Right lobe of liver (tissue), 6 donors: ENCODE measurements around the gene RABGGTB. TPM values are rescaled to one million over a fixed set of nuclear protein-coding genes. Genes with fewer than 3 reads are reported as not detected.
A peak's percentile ranks its signal among the peaks of the same experiment; 100 is the strongest.

Source experiments
- ATAC-seq, 4 donors: fragments of 200-7000 bp; cut with Tn5 transposase; one replicate each; pipeline ENCODE4 v1.9.1; 2020; ENCODE audit warnings: mild to moderate bottlenecking in 4 of 4, moderate library complexity in 4 of 4
- DNase-seq, 3 donors: peaks; one replicate each; pipeline ENCODE4 v3.0.0-alpha.2; 2020
- H3K27ac ChIP-seq, 3 donors: fragments of 200-600 bp; one replicate each; pipeline ENCODE4 v1.8.0; 2022
- H3K27me3 ChIP-seq, 2 donors: fragments of 200-600 bp; one replicate each; pipeline ENCODE4 v1.8.0; 2022
- H3K36me3 ChIP-seq, 4 donors: fragments of 200-600 bp; sonication (generic) in 1 of 4; one replicate each; pipeline versions ENCODE4 v1.5.1 to v1.8.0; 2017 to 2022; ENCODE audit warnings: control low read depth in 1 of 4
- H3K4me1 ChIP-seq, 4 donors: fragments of 200-600 bp; sonication (generic) in 1 of 4; one replicate each; pipeline versions ENCODE4 v1.5.1 to v1.8.0; 2017 to 2022; ENCODE audit warnings: control low read depth in 1 of 4
- H3K4me3 ChIP-seq, 3 donors: fragments of 200-600 bp; one replicate each; pipeline ENCODE4 v1.8.0; 2022
- H3K9me3 ChIP-seq, 4 donors: fragments of 200-600 bp; sonication (generic) in 1 of 4; one replicate each; pipeline versions ENCODE4 v1.5.1 to v1.8.0; 2017 to 2022; ENCODE audit warnings: control low read depth in 1 of 4
- POLR2A ChIP-seq: fragments of 450-650 bp; IDR thresholded peaks from one replicate; pipeline ENCODE4 v1.6.1; 2017; ENCODE audit warnings: antibody characterized with exemption, mild to moderate bottlenecking
- WGBS: methylation state at CpG from one replicate; pipeline ENCODE4 v1.1.6; 2018; ENCODE audit warnings: low coverage, low lambda C conversion rate; ENCODE audit not compliant: insufficient coverage; ENCODE audit errors: missing lambda C conversion rate; 5-methylcytosine and 5-hydroxymethylcytosine counted together
- intact Hi-C, 2 donors: fragments of 100-400 bp; cut with DNase I; formaldehyde crosslinking; loops; one replicate each; pipeline versions ENCODE4 v1.11.2 to v1.14.1; 2022
- total RNA-seq, 6 experiments: library from RNA; depleted of rRNA in 2 of 6; stranded (reverse); fragments of >200 nt in 2 of 6; fragmentation: NEBNext Ultra II Directional in 3 of 6; extraction: Animal tissue kit (Norgen Biotek cat#: 25700) in 3 of 6; gene quantifications; one replicate each; pipeline versions ENCODE4 v1.1.0 to v1.2.4, GENCODE V29; 2016 to 2023
- TF ChIP-seq, protein P1 (sequence below), 4 donors: fragments of 200-600 bp in 3 of 4; fragments of 450-650 bp in 1 of 4; IDR thresholded peaks; one replicate each; pipeline versions ENCODE4 v1.5.1 to v1.8.0; 2016 to 2022; ENCODE audit warnings: antibody characterized with exemption in 4 of 4, mild to moderate bottlenecking in 2 of 4
- donor health status: DM: no; HTN: yes; CAD: no.
- donor health status: DM: no; HTN: no; CAD: no.
- donor health status: DM: no; HTN: no; CAD: no.
- donor health status: DM: no; HTN: yes; CAD: no.
- donor health status: DM: no; HTN: yes; CAD: no.

RABGGTB gene
- total RNA-seq, 6 experiments from 2014 or later = 34.1 to 47.8 (median 41.4) TPM

DNA sequence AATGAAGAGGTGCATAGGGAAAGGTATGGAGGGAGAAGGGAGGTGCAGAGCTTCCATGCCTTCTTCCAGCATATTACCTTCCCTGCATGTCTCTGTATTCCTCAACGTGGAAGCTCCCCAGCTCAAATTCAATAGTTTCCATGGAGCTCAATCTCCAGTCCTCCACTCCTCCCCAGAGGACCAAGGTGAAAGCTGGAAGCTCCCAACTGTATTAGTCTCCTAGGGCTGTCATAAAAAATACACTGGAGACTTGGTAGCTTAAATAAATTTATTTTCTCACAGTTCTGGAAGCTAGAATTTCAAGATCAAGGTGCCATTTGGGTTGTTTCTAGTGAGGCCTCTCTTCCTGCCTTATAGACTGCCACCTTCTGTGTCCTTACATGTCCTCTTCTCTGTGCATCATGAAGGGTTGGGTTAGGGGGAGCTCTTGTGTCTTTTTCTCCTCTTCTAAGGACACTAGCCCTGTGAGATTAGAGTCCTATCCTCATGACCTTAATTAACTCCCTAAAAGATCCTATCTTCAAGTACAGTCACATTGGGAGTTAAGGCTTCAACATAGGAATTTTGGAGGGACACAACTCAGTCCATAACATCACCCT, 21.9 kb upstream of the RABGGTB start:
- Histone ChIP-seq H3K4me3 (no peak overlapping the region), H3K27ac (no peak overlapping the region), H3K36me3 (peaks cover 0 to 9% (median 2%) of the 10 kb centered on the region in 4 donors), H3K4me1 (no peaks in the 10 kb centered on the region), H3K9me3 (no peaks in the 10 kb centered on the region), H3K27me3 (no peaks in the 10 kb centered on the region)
- 75% methylated on average over 1 of the region's 1 CpG for WGBS
- no peak for TF ChIP-seq POLR2A
- TF ChIP-seq, protein P1, sequence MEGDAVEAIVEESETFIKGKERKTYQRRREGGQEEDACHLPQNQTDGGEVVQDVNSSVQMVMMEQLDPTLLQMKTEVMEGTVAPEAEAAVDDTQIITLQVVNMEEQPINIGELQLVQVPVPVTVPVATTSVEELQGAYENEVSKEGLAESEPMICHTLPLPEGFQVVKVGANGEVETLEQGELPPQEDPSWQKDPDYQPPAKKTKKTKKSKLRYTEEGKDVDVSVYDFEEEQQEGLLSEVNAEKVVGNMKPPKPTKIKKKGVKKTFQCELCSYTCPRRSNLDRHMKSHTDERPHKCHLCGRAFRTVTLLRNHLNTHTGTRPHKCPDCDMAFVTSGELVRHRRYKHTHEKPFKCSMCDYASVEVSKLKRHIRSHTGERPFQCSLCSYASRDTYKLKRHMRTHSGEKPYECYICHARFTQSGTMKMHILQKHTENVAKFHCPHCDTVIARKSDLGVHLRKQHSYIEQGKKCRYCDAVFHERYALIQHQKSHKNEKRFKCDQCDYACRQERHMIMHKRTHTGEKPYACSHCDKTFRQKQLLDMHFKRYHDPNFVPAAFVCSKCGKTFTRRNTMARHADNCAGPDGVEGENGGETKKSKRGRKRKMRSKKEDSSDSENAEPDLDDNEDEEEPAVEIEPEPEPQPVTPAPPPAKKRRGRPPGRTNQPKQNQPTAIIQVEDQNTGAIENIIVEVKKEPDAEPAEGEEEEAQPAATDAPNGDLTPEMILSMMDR (IDR thresholded peaks at IDR 0.05) = no peak
- intact Hi-C loops = no loop called here
- ATAC-seq (peak in 1 of 4 donors; percentile 36), DNase-seq (no peak)

DNA sequence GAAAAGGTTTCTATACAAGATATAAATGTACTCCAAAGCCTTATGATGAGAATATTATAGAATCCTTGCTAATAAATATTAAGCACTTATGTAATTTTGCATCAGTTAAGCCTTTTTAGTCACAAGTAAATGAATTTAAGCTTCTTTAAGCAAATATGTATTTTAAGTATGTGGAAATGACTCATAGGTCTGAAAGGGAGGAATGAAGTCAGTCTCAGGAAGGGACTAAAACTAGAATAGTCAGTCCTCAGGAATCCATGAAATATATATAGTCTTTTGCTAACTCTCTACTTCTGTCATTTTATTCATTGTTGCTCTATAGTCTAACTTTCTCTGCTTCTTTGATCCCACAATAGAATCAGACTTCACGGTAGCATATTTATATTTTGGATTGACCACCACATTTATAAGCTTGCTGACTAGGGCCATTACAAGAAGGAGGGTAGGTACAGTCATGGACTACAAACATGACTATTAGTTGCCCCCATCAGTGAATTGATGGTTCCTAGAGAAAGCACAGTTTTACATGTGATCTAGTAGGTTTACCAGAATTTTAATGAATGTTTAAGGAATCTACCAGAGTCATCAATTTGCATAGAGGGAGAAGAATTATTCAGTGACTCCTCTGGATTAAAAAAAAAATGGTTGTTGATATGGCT, 20.2 kb upstream of the RABGGTB start:
- 83% methylated on average over 1 of the region's 1 CpG for WGBS

DNA sequence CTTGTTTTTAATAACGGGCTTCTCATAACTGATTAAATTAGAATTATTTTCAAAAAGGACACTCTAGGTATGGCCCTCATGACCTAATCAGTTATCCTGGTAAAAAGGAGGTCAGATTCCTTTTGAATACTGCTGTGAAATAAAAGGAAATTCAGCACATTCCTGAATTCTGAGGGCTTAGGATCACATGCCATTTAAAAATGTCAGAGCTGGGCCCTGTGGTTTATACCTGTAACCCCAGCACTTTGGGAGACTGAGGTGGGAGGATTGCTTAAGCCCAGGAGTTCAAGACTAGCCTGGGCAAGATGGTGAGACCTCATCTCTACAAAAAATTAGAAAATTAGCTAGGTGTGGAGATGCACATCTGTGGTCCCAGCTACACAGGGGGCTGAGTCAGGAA, 18.0 kb upstream of the RABGGTB start:
- intact Hi-C loops = no loop called here
- TF ChIP-seq POLR2A = no peak
- TF ChIP-seq, protein P1 (IDR thresholded peaks at IDR 0.05) = no peak

More for the DNA sequence above, 20.2 kb upstream of the RABGGTB start:
- ATAC-seq (no peak), DNase-seq (no peak)
- TF ChIP-seq POLR2A = no peak
- TF ChIP-seq, protein P1 (IDR thresholded peaks at IDR 0.05) = no peak
- Histone ChIP-seq H3K4me3 (no peak overlapping the region), H3K27me3 (no peaks in the 10 kb centered on the region), H3K36me3 (peaks cover 0 to 9% (median 2%) of the 10 kb centered on the region in 4 donors), H3K4me1 (no peaks in the 10 kb centered on the region), H3K27ac (no peak overlapping the region), H3K9me3 (no peaks in the 10 kb centered on the region)
- intact Hi-C loops = no loop called here

DNA sequence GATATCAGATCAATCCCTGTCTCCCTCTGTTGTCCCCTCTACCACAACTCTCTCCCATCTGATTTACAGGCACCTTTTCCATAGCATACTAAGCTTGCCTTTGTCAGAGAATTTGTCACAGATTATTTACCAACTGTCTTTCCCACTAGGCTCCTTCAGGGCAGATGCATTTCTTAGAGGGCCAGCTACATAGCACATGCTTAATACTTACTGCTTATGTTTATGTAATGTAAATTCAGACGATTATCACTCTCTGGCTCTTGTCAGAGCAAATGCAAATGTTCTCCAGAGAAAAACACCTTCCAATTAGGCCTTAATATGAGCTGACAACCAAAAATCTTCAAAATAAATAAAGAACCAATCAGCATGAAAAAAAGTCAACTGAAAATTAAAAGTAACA, 15.3 kb upstream of the RABGGTB start:
- 41% methylated on average over 1 of the region's 1 CpG for WGBS
- intact Hi-C loops = no loop called here
- TF ChIP-seq POLR2A = no peak
- TF ChIP-seq, protein P1 (IDR thresholded peaks at IDR 0.05) = no peak

More for the DNA sequence above, 18.0 kb upstream of the RABGGTB start:
- 100% methylated on average over 1 of the region's 1 CpG for WGBS
- no peaks in the 10 kb centered on the region for H3K9me3 ChIP-seq
- ATAC-seq (no peak), DNase-seq (no peak)
- H3K27me3 ChIP-seq = no peaks in the 10 kb centered on the region
- peaks cover 0 to 5% (median 0%) of the 10 kb centered on the region in 4 donors for H3K36me3 ChIP-seq
- H3K4me3 ChIP-seq = no peak overlapping the region
- H3K27ac ChIP-seq = no peak overlapping the region
- H3K4me1 ChIP-seq = no peaks in the 10 kb centered on the region

More for the DNA sequence above, 15.3 kb upstream of the RABGGTB start:
- Histone ChIP-seq H3K27ac (no peak overlapping the region), H3K4me1 (no peaks in the 10 kb centered on the region), H3K9me3 (no peaks in the 10 kb centered on the region), H3K36me3 (no peaks in the 10 kb centered on the region), H3K27me3 (no peaks in the 10 kb centered on the region), H3K4me3 (no peak overlapping the region)
- DNase-seq = no peak
- ATAC-seq = no peak
